Karpas-422 (cell line): Measurements from ENCODE around the gene ASXL2. TPM values are rescaled to one million over a fixed set of nuclear protein-coding genes. Genes with fewer than 3 reads are reported as not detected.

Experiments used
- DNase-seq: peaks from one replicate; pipeline ENCODE4 v3.0.0-alpha.2; 2015
- H2AFZ ChIP-seq: fragments of 200-600 bp; sonication (generic); 2 replicates; pipeline ENCODE4 v1.6.1; 2014; ENCODE audit warnings: antibody characterized with exemption, low read length, mixed read lengths
- H3K27ac ChIP-seq: fragments of 200-600 bp; sonication (generic); 2 replicates; pipeline ENCODE4 v1.5.1; 2014; ENCODE audit warnings: mild to moderate bottlenecking, low read length, moderate library complexity
- H3K27me3 ChIP-seq: fragments of 200-600 bp; sonication (generic); 2 replicates; pipeline ENCODE4 v1.6.1; 2014; ENCODE audit warnings: low read length, mixed read lengths
- H3K36me3 ChIP-seq: fragments of 200-600 bp; sonication (generic); 2 replicates; pipeline ENCODE4 v1.6.1; 2014; ENCODE audit warnings: low read length, mixed read lengths; ENCODE audit not compliant: insufficient read depth
- H3K4me1 ChIP-seq: fragments of 200-600 bp; sonication (generic); 2 replicates; pipeline ENCODE4 v1.6.1; 2014; ENCODE audit warnings: mild to moderate bottlenecking, low read length, mixed read lengths
- H3K4me2 ChIP-seq: fragments of 200-600 bp; sonication (generic); 2 replicates; pipeline ENCODE4 v1.6.1; 2014; ENCODE audit warnings: low read length, low read depth, mild to moderate bottlenecking; ENCODE audit not compliant: poor library complexity, severe bottlenecking
- H3K4me3 ChIP-seq: fragments of 200-600 bp; sonication (generic); 2 replicates; pipeline ENCODE4 v1.5.1; 2014; ENCODE audit warnings: mild to moderate bottlenecking, antibody characterized with exemption, low read length, mixed read lengths
- H3K79me2 ChIP-seq: fragments of 200-600 bp; sonication (generic); 2 replicates; pipeline ENCODE4 v1.6.1; 2014; ENCODE audit warnings: mild to moderate bottlenecking, low read length, mixed read lengths
- H3K9ac ChIP-seq: fragments of 200-600 bp; sonication (generic); 2 replicates; pipeline ENCODE4 v1.6.0; 2014; ENCODE audit warnings: low read length
- H3K9me2 ChIP-seq: fragments of 200-600 bp; sonication (generic), shearing (Covaris generic); replicated peaks from 2 replicates; pipeline ENCODE4 v1.6.0; 2014; ENCODE audit warnings: mild to moderate bottlenecking, low read length, moderate library complexity; ENCODE audit not compliant: insufficient read depth
- H3K9me3 ChIP-seq: fragments of 300-700, 200-600 bp; sonication (generic); 2 replicates; pipeline ENCODE4 v1.6.1; 2014; ENCODE audit warnings: low read length, mixed read lengths
- H4K20me1 ChIP-seq: fragments of 200-600 bp; sonication (generic); 2 replicates; pipeline ENCODE4 v1.6.1; 2014; ENCODE audit warnings: mild to moderate bottlenecking, antibody characterized with exemption, low read length, low read depth; ENCODE audit not compliant: insufficient read depth
- total RNA-seq: library from RNA; depleted of rRNA; stranded (reverse); fragments of >200 nt; shearing (Covaris generic); gene quantifications from 2 replicates; pipeline ENCODE4 v1.2.3, GENCODE V29; 2014; ENCODE audit warnings: low replicate concordance

The ASXL2 gene
- total RNA-seq, 1 experiment from 2014 or later = 17.6 TPM

DNA sequence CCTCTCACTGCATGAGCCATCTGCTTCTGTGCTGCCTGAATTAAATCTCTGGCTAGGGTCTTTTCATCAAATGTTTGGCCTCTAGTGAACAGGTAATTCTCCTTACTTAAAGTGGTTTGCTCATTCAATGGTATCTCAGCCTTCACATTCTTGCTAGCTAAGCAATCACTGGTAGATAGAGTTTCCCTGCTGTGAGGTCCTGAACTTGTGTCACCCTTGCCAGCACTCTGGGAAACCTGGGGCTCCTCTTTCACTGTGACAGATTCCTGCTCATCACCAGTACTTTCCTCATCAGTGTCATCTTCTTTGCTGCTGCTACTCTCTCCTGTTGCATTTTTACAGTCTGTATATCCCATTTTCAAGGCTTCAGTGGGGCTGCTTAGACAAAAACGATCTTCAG lies 135.8 kb downstream of the ASXL2 start:
- H3K9me3 ChIP-seq = no peaks in the 10 kb centered on the region
- H3K27me3 ChIP-seq = no peaks in the 10 kb centered on the region
- H2AFZ ChIP-seq = no peak overlapping the region
- H4K20me1 ChIP-seq = 0 out of 2 replicates have a peak, but pooled peaks cover 4% of the 10 kb centered on the region
- no peak overlapping the region for H3K4me3 ChIP-seq
- H3K9ac ChIP-seq = no peak overlapping the region
- H3K4me1 ChIP-seq = no peaks in the 10 kb centered on the region
- H3K79me2 ChIP-seq = 0 out of 2 replicates have a peak, but pooled peaks cover 5% of the 10 kb centered on the region
- no peaks in the 10 kb centered on the region for H3K9me2 ChIP-seq
- H3K4me2 ChIP-seq = no peak overlapping the region
- no peak for DNase-seq
- H3K27ac ChIP-seq = no peak overlapping the region
- peaks cover 33% of the 10 kb centered on the region; the same call in 1 of the 2 replicates for H3K36me3 ChIP-seq

DNA sequence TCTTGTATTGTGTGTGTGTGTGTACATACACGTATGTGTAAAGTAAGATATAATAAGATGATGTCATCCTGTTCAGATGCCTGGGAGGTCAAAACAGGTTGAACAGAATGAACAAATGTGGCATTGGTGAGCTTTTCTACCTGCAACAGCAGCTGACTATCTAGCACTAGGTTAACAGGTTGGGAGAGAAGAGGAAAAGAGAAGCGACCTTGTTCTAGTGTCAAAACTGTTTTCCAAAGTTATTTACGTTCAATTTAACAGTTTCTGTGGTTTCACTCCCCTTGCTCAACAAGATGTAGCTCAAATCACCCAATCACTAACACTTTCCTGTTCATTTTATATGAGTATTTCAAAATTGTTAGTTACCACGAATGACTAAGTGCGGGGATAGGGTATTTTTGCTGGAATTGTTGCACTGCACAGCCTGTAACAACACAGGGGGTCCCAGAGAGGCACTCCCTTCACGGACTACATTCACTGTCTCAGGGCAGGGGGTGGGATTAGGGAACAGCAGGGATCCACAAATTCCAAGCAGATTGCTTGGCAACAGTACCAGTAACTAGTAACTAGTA lies 137.4 kb downstream of the ASXL2 start:
- H3K4me1 ChIP-seq = no peaks in the 10 kb centered on the region
- no peak overlapping the region for H3K4me3 ChIP-seq
- no peak for DNase-seq
- H3K4me2 ChIP-seq = no peak overlapping the region
- no peaks in the 10 kb centered on the region for H3K9me3 ChIP-seq
- H3K79me2 ChIP-seq = no peaks in the 10 kb centered on the region
- H3K27ac ChIP-seq = no peak overlapping the region
- H3K9me2 ChIP-seq = no peaks in the 10 kb centered on the region
- no peak overlapping the region for H3K9ac ChIP-seq
- no peak overlapping the region for H2AFZ ChIP-seq
- 0 out of 2 replicates have a peak, but pooled peaks cover 4% of the 10 kb centered on the region for H4K20me1 ChIP-seq
- peaks cover 29% of the 10 kb centered on the region; the same call in 1 of the 2 replicates for H3K36me3 ChIP-seq
- H3K27me3 ChIP-seq = no peaks in the 10 kb centered on the region

DNA sequence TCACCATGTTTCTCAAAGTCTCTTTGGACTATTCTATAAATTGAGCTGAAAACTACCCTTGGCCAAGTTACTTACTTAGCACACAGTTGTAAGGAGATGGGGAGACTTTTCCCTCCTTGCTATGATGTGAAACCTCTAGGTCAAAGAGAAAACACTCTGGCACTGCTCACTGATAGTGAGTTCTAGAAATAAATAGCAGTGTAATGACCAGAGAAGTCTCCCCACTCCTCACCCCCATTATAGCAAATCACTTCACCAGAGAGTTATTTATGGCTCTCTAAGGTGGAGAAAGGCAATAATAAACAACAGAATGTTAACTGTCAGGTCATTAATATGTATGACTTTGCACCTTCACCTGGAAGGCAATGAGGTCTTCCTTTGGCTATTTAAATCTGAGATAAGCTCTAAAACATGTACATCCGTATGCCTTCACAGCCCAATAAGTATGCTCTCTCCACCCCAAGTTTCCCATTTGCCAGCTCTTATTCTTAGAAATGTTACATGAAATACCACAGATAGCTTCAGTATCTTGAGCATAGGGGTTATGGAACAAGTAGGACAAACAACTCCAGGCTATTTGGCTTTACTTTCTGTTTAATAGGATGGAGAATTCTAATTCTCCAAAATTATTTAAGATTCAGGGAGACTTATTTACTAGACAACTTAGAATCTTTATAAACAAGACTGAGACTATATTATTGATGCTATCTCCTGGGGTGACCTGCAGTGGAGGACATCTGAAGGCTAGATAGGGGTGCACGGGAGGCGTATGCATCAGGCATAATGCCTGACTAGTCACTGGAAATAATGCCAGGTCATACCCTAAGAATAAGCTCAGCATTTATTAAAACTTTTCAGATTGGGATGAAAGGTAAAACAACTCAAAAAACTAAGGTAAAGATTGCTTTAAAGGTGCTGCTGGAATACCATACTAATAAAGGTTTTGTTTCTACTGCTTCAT lies 139.6 kb downstream of the ASXL2 start:
- 0 out of 2 replicates have a peak, but pooled peaks cover 4% of the 10 kb centered on the region for H4K20me1 ChIP-seq
- no peak for DNase-seq
- H3K27ac ChIP-seq = no peak overlapping the region
- H3K9me2 ChIP-seq = no peaks in the 10 kb centered on the region
- H3K4me1 ChIP-seq = no peaks in the 10 kb centered on the region
- no peaks in the 10 kb centered on the region for H3K79me2 ChIP-seq
- H2AFZ ChIP-seq = no peak overlapping the region
- no peak overlapping the region for H3K9ac ChIP-seq
- no peak overlapping the region for H3K4me3 ChIP-seq
- H3K36me3 ChIP-seq = peaks cover 22% of the 10 kb centered on the region; the same call in 1 of the 2 replicates
- H3K4me2 ChIP-seq = no peak overlapping the region
- H3K27me3 ChIP-seq = no peaks in the 10 kb centered on the region
- no peaks in the 10 kb centered on the region for H3K9me3 ChIP-seq

DNA sequence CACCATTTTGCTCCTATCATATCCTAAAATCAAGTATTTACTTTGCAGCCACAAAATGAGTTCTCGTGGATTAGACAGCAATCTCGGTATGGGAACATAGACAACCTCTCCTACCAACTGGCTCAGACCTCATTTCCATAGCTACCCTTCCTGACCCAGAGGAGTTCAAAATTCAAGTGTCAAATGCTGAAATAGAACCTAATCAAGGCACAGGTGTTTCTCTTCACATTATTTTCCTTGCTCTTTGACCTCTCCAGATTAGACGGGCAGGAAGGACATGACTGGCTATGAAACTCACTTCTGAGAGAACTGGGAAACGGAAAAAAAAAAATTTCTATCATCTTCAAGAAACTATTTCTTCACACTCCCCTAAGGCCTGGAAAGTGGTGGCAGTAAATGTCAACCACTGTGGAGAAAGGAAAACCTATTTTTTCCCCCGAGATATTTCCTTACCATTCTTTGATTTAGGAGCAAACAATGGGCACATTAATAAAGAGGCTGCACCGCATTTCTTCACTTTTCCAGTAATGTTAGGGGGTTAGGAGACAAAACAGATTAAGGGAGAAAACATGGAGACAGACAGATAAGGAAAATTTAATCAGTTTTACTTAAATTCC lies 141.3 kb downstream of the ASXL2 start:
- DNase-seq = no peak
- Histone ChIP-seq H3K27me3 (no peaks in the 10 kb centered on the region), H4K20me1 (0 out of 2 replicates have a peak, but pooled peaks cover 4% of the 10 kb centered on the region), H3K9me3 (no peaks in the 10 kb centered on the region), H3K4me2 (no peak overlapping the region), H3K4me1 (no peaks in the 10 kb centered on the region), H3K27ac (no peak overlapping the region), H3K4me3 (no peak overlapping the region), H3K9ac (no peak overlapping the region), H3K79me2 (no peaks in the 10 kb centered on the region), H2AFZ (no peak overlapping the region), H3K9me2 (no peaks in the 10 kb centered on the region), H3K36me3 (peaks cover 16% of the 10 kb centered on the region; the same call in 1 of the 2 replicates)

DNA sequence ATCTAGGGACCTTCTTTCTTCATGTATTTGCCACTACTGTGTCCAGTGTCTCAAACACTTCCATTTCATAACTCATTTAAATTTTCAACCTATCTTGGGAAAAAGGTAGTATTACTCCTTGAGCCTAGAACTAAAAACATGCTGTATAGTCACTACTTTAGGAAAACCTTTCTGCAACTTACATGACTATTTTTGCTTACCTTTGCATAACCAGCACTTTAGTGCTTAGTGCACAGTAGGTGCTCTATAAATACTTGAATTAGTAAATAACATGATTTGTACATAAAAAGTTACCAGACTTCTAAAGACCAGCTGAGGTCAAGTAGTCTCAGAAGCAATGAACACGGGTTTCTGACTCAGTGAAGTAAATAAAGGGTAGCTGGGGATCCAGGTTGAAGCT lies 142.5 kb downstream of the ASXL2 start:
- Histone ChIP-seq H3K36me3 (peaks cover 5% of the 10 kb centered on the region; the same call in 1 of the 2 replicates), H3K9me3 (no peaks in the 10 kb centered on the region), H3K4me1 (no peaks in the 10 kb centered on the region), H3K9ac (no peak overlapping the region), H3K9me2 (no peaks in the 10 kb centered on the region), H3K27me3 (no peaks in the 10 kb centered on the region), H4K20me1 (0 out of 2 replicates have a peak, but pooled peaks cover 4% of the 10 kb centered on the region), H2AFZ (no peak overlapping the region), H3K27ac (no peak overlapping the region), H3K79me2 (no peaks in the 10 kb centered on the region), H3K4me3 (no peak overlapping the region), H3K4me2 (no peak overlapping the region)
- no peak for DNase-seq

DNA sequence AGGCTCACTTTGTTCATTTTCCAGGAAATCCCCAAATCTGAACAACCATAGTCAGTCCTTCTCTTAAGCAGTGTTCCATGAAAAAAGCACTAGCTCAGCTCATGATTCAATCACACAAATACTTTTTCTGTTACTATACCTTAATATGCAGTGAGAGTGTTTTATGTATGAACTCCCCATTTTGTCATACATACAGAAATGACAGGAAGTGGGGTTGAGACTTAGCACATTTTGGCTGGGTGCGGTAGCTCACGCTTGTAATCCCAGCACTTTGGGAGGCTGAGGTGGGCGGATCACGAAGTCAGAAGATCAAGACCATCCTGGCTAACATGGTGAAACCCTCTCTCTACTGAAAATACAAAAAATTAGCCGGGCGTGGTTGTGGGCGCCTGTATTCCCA lies 149.7 kb downstream of the ASXL2 start:
- H4K20me1 ChIP-seq = no peaks in the 10 kb centered on the region
- H3K9me2 ChIP-seq = no peaks in the 10 kb centered on the region
- H3K27me3 ChIP-seq = no peaks in the 10 kb centered on the region
- no peaks in the 10 kb centered on the region for H3K9me3 ChIP-seq
- no peak overlapping the region for H3K4me3 ChIP-seq
- H3K4me1 ChIP-seq = no peaks in the 10 kb centered on the region
- no peaks in the 10 kb centered on the region for H3K36me3 ChIP-seq
- H2AFZ ChIP-seq = no peak overlapping the region
- no peak for DNase-seq
- no peaks in the 10 kb centered on the region for H3K79me2 ChIP-seq
- no peak overlapping the region for H3K9ac ChIP-seq
- no peak overlapping the region for H3K27ac ChIP-seq
- no peak overlapping the region for H3K4me2 ChIP-seq

DNA sequence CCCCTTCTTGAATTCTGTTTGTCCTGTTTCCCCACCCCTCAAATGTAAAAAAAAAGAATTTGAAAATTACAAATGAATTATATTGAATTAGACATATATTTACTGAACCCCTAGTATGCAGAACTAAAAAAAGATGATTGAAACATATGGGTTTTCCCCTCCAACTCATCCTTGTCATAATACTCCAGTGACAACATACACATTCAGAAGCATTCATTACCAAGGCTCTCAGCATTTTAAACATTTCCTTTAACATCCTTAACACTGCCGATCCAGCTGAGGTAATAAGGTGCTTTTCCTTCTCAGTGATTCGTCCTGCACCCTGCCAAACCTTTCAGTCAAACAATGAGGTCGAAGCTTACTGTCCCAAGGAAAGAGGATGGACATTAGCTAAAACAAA lies 151.8 kb downstream of the ASXL2 start:
- no peak overlapping the region for H3K9ac ChIP-seq
- H3K4me3 ChIP-seq = no peak overlapping the region
- no peaks in the 10 kb centered on the region for H3K9me2 ChIP-seq
- no peaks in the 10 kb centered on the region for H3K9me3 ChIP-seq
- H3K79me2 ChIP-seq = no peaks in the 10 kb centered on the region
- no peak for DNase-seq
- H3K4me1 ChIP-seq = peaks cover 9% of the 10 kb centered on the region
- H3K4me2 ChIP-seq = no peak overlapping the region
- H2AFZ ChIP-seq = no peak overlapping the region
- no peaks in the 10 kb centered on the region for H4K20me1 ChIP-seq
- H3K27me3 ChIP-seq = no peaks in the 10 kb centered on the region
- H3K36me3 ChIP-seq = no peaks in the 10 kb centered on the region
- no peak overlapping the region for H3K27ac ChIP-seq

DNA sequence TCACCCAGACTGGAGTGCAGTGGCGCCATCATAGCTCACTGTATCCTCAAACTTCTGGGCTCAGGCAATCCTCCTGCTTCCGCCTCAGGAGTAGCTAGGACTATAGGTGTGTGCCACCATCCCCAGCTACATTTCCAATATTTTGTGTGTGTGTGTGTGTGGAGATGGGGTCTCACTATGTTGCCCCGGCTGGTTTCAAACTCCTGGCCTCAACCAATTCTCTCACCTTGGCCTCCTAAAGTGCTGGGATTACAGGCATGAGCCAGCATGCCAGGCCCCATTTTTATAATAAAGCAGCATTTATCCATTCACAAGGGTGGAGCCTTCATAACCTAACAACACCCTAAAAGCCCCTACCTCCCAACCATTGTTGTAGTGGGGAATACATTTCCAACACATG lies 152.4 kb downstream of the ASXL2 start:
- Histone ChIP-seq H2AFZ (no peak overlapping the region), H4K20me1 (no peaks in the 10 kb centered on the region), H3K9me3 (no peaks in the 10 kb centered on the region), H3K27me3 (no peaks in the 10 kb centered on the region), H3K27ac (no peak overlapping the region), H3K79me2 (no peaks in the 10 kb centered on the region), H3K4me3 (no peak overlapping the region), H3K9ac (no peak overlapping the region), H3K9me2 (no peaks in the 10 kb centered on the region), H3K4me2 (no peak overlapping the region), H3K4me1 (peaks cover 15% of the 10 kb centered on the region), H3K36me3 (no peaks in the 10 kb centered on the region)
- DNase-seq = no peak
